ENCODE measurements around the gene SOX5. TPM values are rescaled to one million over a fixed set of nuclear protein-coding genes. Genes with fewer than 3 reads are reported as not detected.

Gene SOX5
- total and polyA plus RNA-seq, 12 donors: 0.17 to 4.3 (median 2.4) TPM

- intact Hi-C loops (cut with DNase I): loop anchor here in 1 of 10 donors (10.0 kb wide), 1 partner anchor 56 kb away; no protein-coding TSS in a partner anchor
- no peak for TF ChIP-seq CTCF (IDR thresholded peaks at IDR 0.05)
- no peak overlapping the region for H3K27ac ChIP-seq
- H3K4me1 ChIP-seq: no peaks in the 10 kb centered on the region
- no peaks in the 10 kb centered on the region for H3K36me3 ChIP-seq
- ATAC-seq: no peak
- H3K27me3 ChIP-seq: no peaks in the 10 kb centered on the region
- no peak overlapping the region for H3K4me3 ChIP-seq
- DNase-seq: no peak
- peaks cover 0 to 28% (median 10%) of the 10 kb centered on the region in 11 donors for H3K9me3 ChIP-seq
Observed at GRCh38 chr12:23681237-23681636, 268.2 kb downstream of the SOX5 start.

- 92 to 94% methylated on average over 6 to 7 of the region's 7 CpGs for WGBS, 2 donors
- intact Hi-C loops (cut with DNase I): no loop called here
- no peak for TF ChIP-seq CTCF (IDR thresholded peaks at IDR 0.05)
- H3K36me3 ChIP-seq: no peaks in the 10 kb centered on the region
- peaks cover 0 to 5% (median 0%) of the 10 kb centered on the region in 9 donors for H3K4me1 ChIP-seq
- DNase-seq: no peak
- ATAC-seq: no peak
- H3K27me3 ChIP-seq: no peaks in the 10 kb centered on the region
- H3K27ac ChIP-seq: no peak overlapping the region
- no peak overlapping the region for H3K4me3 ChIP-seq
- H3K9me3 ChIP-seq: no peaks in the 10 kb centered on the region
Observed at GRCh38 chr12:23674064-23674463, 275.4 kb downstream of the SOX5 start.

- Histone ChIP-seq H3K9me3 (no peaks in the 10 kb centered on the region), H3K27me3 (no peaks in the 10 kb centered on the region), H3K27ac (no peak overlapping the region), H3K4me3 (no peak overlapping the region), H3K4me1 (peaks cover 0 to 5% (median 0%) of the 10 kb centered on the region in 9 donors), H3K36me3 (no peaks in the 10 kb centered on the region)
- no peak for DNase-seq
- peak in 1 of 8 donors; percentile 19 for ATAC-seq
- no peak for TF ChIP-seq CTCF (IDR thresholded peaks at IDR 0.05)
- intact Hi-C loops (cut with DNase I): no loop called here
- 59 to 68% methylated on average over 3 of the region's 3 CpGs for WGBS, 2 donors
Observed at GRCh38 chr12:23671881-23672280, 277.6 kb downstream of the SOX5 start.

- DNase-seq (no peak), ATAC-seq (no peak)
- peaks cover 0 to 5% (median 0%) of the 10 kb centered on the region in 9 donors for H3K4me1 ChIP-seq
- 72 to 80% methylated on average over 2 of the region's 2 CpGs for WGBS, 2 donors
- intact Hi-C loops (cut with DNase I): no loop called here
- no peaks in the 10 kb centered on the region for H3K9me3 ChIP-seq
- no peak for TF ChIP-seq CTCF (IDR thresholded peaks at IDR 0.05)
- H3K27ac ChIP-seq: no peak overlapping the region
- no peak overlapping the region for H3K4me3 ChIP-seq
- H3K27me3 ChIP-seq: no peaks in the 10 kb centered on the region
- no peaks in the 10 kb centered on the region for H3K36me3 ChIP-seq
Observed at GRCh38 chr12:23670684-23671083, 278.8 kb downstream of the SOX5 start.

All from heart right ventricle (tissue), 16 donors.